Liver (tissue), 9 donors: Measurements from ENCODE around the gene TLCD3A. TPM values are rescaled to one million over a fixed set of nuclear protein-coding genes. Genes with fewer than 3 reads are reported as not detected.
A peak's percentile ranks its signal among the peaks of the same experiment; 100 is the strongest.

Experiments
- DNase-seq: peaks from one replicate; pipeline ENCODE4 v3.0.0-alpha.2; 2017; ENCODE audit warnings: low spot score
- H3K27ac ChIP-seq, 2 donors: one replicate each; pipeline ENCODE4 v1.7.0; 2013; ENCODE audit warnings: inconsistent platforms in 2 of 2, low read length in 2 of 2, control low read depth in 1 of 2, low read depth in 1 of 2, mild to moderate bottlenecking in 1 of 2
- H3K27me3 ChIP-seq, 4 donors: one replicate each; pipeline versions ENCODE4 v1.6.1 to v1.7.0; 2013; ENCODE audit warnings: low read length in 3 of 4, inconsistent platforms in 1 of 4, mild to moderate bottlenecking in 1 of 4, moderate library complexity in 1 of 4; ENCODE audit not compliant: control insufficient read depth in 4 of 4, insufficient read depth in 4 of 4
- H3K36me3 ChIP-seq, 4 donors: one replicate each; pipeline versions ENCODE4 v1.6.1 to v1.7.0; 2013; ENCODE audit warnings: low read length in 3 of 4, mild to moderate bottlenecking in 3 of 4, low read depth in 1 of 4, moderate library complexity in 1 of 4; ENCODE audit not compliant: control insufficient read depth in 4 of 4, insufficient read depth in 3 of 4
- H3K4me1 ChIP-seq, 4 donors: one replicate each; pipeline versions ENCODE4 v1.6.1 to v1.7.0; 2013; ENCODE audit warnings: low read length in 3 of 4, mild to moderate bottlenecking in 3 of 4, moderate library complexity in 1 of 4; ENCODE audit not compliant: control insufficient read depth in 4 of 4, insufficient read depth in 4 of 4
- H3K4me3 ChIP-seq, 3 donors: one replicate each; pipeline versions ENCODE4 v1.6.1 to v1.7.0; 2013; ENCODE audit warnings: low read length in 3 of 3, control low read depth in 1 of 3, low read depth in 1 of 3, mild to moderate bottlenecking in 1 of 3
- H3K9ac ChIP-seq, 2 donors: one replicate each; pipeline ENCODE4 v1.7.0; 2013; ENCODE audit warnings: low read length in 2 of 2, mild to moderate bottlenecking in 2 of 2, moderate library complexity in 2 of 2, control low read depth in 1 of 2, low read depth in 1 of 2
- H3K9me3 ChIP-seq, 4 donors: one replicate each; pipeline versions ENCODE4 v1.6.1 to v1.7.0; 2013; ENCODE audit warnings: low read length in 3 of 4; ENCODE audit not compliant: control insufficient read depth in 4 of 4
- ATF3 ChIP-seq: IDR thresholded peaks from 2 replicates; pipeline ENCODE4 v1.6.1; 2016; ENCODE audit warnings: antibody characterized with exemption
- CTCF ChIP-seq: fragments of 150-350 bp; IDR thresholded peaks from 2 replicates; pipeline ENCODE4 v1.5.1; 2017; ENCODE audit warnings: improper control_type of control experiment, low read depth, low read length; ENCODE audit not compliant: missing input control
- EGR1 ChIP-seq, 2 donors: IDR thresholded peaks; 2 replicates each; pipeline ENCODE4 v1.6.1; 2016 to 2018; ENCODE audit warnings: antibody characterized with exemption in 2 of 2, low read depth in 2 of 2
- FOXA1 ChIP-seq: IDR thresholded peaks from 2 replicates; pipeline ENCODE4 v1.6.1; 2016; ENCODE audit warnings: antibody characterized with exemption
- FOXA2 ChIP-seq: IDR thresholded peaks from 2 replicates; pipeline ENCODE4 v1.6.1; 2016; ENCODE audit warnings: antibody characterized with exemption
- GABPA ChIP-seq, 2 donors: IDR thresholded peaks in 1 of 2; conservative IDR thresholded peaks in 1 of 2; 2 replicates each; pipeline ENCODE4 v1.6.1; 2016; ENCODE audit warnings: antibody characterized with exemption in 2 of 2, mild to moderate bottlenecking in 1 of 2, moderate library complexity in 1 of 2
- HNF4A ChIP-seq, 2 donors: conservative IDR thresholded peaks; 2 replicates each; pipeline ENCODE4 v1.6.1; 2016; ENCODE audit warnings: antibody characterized with exemption in 2 of 2, mild to moderate bottlenecking in 2 of 2
- HNF4G ChIP-seq: IDR thresholded peaks from 2 replicates; pipeline ENCODE4 v1.6.1; 2016; ENCODE audit warnings: antibody characterized with exemption
- JUND ChIP-seq, 2 donors: IDR thresholded peaks; 2 replicates each; pipeline ENCODE4 v1.6.1; 2016; ENCODE audit warnings: antibody characterized with exemption in 2 of 2
- NR2F2 ChIP-seq: IDR thresholded peaks from 2 replicates; pipeline ENCODE4 v1.6.1; 2016; ENCODE audit warnings: antibody characterized with exemption
- RAD21 ChIP-seq, 2 donors: IDR thresholded peaks; 2 replicates each; pipeline ENCODE4 v1.6.1; 2016; ENCODE audit warnings: antibody characterized with exemption in 2 of 2, mild to moderate bottlenecking in 2 of 2
- RXRA ChIP-seq, 2 donors: IDR thresholded peaks; 2 replicates each; pipeline ENCODE4 v1.6.1; 2017 to 2018; ENCODE audit warnings: antibody characterized with exemption in 2 of 2, mild to moderate bottlenecking in 1 of 2
- SP1 ChIP-seq: IDR thresholded peaks from 2 replicates; pipeline ENCODE4 v1.6.1; 2018; ENCODE audit warnings: antibody characterized with exemption, mild to moderate bottlenecking
- TAF1 ChIP-seq: conservative IDR thresholded peaks from 2 replicates; pipeline ENCODE4 v1.6.1; 2016; ENCODE audit warnings: antibody characterized with exemption, mild to moderate bottlenecking
- YY1 ChIP-seq: IDR thresholded peaks from 2 replicates; pipeline ENCODE4 v1.6.1; 2016; ENCODE audit warnings: antibody characterized with exemption, mild to moderate bottlenecking
- WGBS: extraction: QIAGEN DNeasy Blood & Tissue Kit; methylation state at CpG from one replicate; pipeline ENCODE4 v1.1.7; 2013; 5-methylcytosine and 5-hydroxymethylcytosine counted together
- polyA plus RNA-seq, 2 donors: library from polyadenylated mRNA; stranded (reverse) in 1 of 2; unstranded in 1 of 2; fragments of 200-250 nt in 1 of 2; fragments of >200 nt in 1 of 2; fragmentation: Nextera tagmentation in 1 of 2; extraction: Ambion mirVana in 1 of 2; gene quantifications; one replicate each; pipeline versions ENCODE4 v1.2.1 to v1.2.3, GENCODE V29; 2013 to 2015
- total RNA-seq, 2 donors: library from RNA; depleted of rRNA; stranded (reverse); fragments of >200 nt; gene quantifications; one replicate each; pipeline ENCODE4 v1.2.3, GENCODE V29; 2014
- TF ChIP-seq, protein P1 (sequence below): IDR thresholded peaks from 2 replicates; pipeline ENCODE4 v1.6.1; 2016; ENCODE audit warnings: antibody characterized with exemption
- TF ChIP-seq, protein P2 (sequence below): IDR thresholded peaks from 2 replicates; pipeline ENCODE4 v1.6.1; 2016; ENCODE audit warnings: antibody characterized with exemption, mild to moderate bottlenecking
- TF ChIP-seq, protein P3 (sequence below): IDR thresholded peaks from 2 replicates; pipeline ENCODE4 v1.6.1; 2016; ENCODE audit warnings: antibody characterized with exemption
- donor health status: healthy.
- donor health status: healthy.
- donor health status: healthy.
- donor health status: healthy.
- donor health status: healthy.

TLCD3A gene
- total and polyA plus RNA-seq, 4 donors: 0.57 to 2.3 (median 1.5) TPM

GRCh38 chr17:751269-752001, 19.0 kb downstream of the TLCD3A start:
- no peaks in the 10 kb centered on the region for H3K9me3 ChIP-seq
- WGBS: 5% methylated on average over 49 of the region's 49 CpGs
- TF ChIP-seq, protein P1, sequence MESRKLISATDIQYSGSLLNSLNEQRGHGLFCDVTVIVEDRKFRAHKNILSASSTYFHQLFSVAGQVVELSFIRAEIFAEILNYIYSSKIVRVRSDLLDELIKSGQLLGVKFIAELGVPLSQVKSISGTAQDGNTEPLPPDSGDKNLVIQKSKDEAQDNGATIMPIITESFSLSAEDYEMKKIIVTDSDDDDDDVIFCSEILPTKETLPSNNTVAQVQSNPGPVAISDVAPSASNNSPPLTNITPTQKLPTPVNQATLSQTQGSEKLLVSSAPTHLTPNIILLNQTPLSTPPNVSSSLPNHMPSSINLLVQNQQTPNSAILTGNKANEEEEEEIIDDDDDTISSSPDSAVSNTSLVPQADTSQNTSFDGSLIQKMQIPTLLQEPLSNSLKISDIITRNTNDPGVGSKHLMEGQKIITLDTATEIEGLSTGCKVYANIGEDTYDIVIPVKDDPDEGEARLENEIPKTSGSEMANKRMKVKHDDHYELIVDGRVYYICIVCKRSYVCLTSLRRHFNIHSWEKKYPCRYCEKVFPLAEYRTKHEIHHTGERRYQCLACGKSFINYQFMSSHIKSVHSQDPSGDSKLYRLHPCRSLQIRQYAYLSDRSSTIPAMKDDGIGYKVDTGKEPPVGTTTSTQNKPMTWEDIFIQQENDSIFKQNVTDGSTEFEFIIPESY: no peak
- peak overlapping the region in 1 of 2 donors; percentile 34 for H3K9ac ChIP-seq
- H3K4me3 ChIP-seq: peak overlapping the region; percentile 71 to 80 (median 75)
- peak overlapping the region in 1 of 2 donors; percentile 80 for H3K27ac ChIP-seq
- peaks cover 0 to 19% (median 5%) of the 10 kb centered on the region in 4 donors for H3K36me3 ChIP-seq
- DNase-seq: peak; percentile 43
- no peaks in the 10 kb centered on the region for H3K27me3 ChIP-seq
- H3K4me1 ChIP-seq: peaks cover 6 to 17% (median 11%) of the 10 kb centered on the region in 4 donors

DNA sequence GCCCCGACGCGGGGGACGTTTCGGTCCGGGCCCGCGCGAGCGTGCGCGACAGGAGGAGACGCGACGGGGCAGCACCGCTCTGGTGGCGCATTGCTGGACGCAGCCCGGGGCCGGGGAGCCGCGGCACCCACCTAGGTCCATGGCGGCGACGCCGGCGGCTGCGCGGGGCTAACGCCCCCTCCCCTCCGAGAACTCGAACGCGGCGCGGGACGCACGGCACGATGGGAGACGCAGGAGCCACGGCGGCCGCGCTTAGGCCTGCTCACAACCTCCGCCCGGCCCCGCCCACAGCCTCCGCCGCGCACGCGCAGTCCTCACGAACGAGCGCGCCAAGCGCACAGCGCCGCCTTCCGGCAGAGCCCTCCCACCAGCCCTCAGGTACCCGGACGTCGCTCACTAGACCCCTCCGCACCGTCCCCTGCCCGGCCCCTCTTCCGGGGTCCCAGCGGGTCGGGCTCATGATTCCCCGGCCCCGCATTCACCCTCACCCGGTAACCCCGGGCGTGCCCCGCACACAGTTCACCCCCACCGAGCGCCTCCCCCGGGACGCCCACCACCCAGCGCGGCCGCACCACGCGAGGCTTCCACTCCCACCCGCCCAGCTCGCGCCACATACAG, 19.7 kb downstream of the TLCD3A start, which contains the start of gene GEMIN4:
GEMIN4 (minus strand) TSS at position 263 of the 618 bp plus-strand sequence; CDS start at position 141, 122 bp downstream.
- no peaks in the 10 kb centered on the region for H3K27me3 ChIP-seq
- H3K27ac ChIP-seq: peak within 1 kb of the TSS; percentile 45 to 80
- under 1% methylated on average over 87 of the region's 87 CpGs for WGBS
- no peaks in the 10 kb centered on the region for H3K9me3 ChIP-seq
- H3K36me3 ChIP-seq: peaks cover 0 to 19% (median 3%) of the 10 kb centered on the region in 4 donors
- H3K9ac ChIP-seq: peak within 1 kb of the TSS; percentile 34 to 61
- H3K4me3 ChIP-seq: peak within 1 kb of the TSS; percentile 71 to 80 (median 75)
- DNase-seq: peak; percentile 99
- H3K4me1 ChIP-seq: peaks cover 6 to 17% (median 11%) of the 10 kb centered on the region in 4 donors
- TF ChIP-seq CTCF (peak; percentile 87), FOXA1 (no peak), NR2F2 (no peak), YY1 (no peak), SP1 (no peak), FOXA2 (no peak), TAF1 (no peak), HNF4A (conservative IDR thresholded peaks at IDR 0.05) (no peak), RAD21 (IDR thresholded peaks at IDR 0.05) (peak; percentile 45 to 55), HNF4G (no peak), EGR1 (IDR thresholded peaks at IDR 0.05; ENCODE audit: low read depth in 2 of 2) (no peak), ATF3 (no peak), JUND (IDR thresholded peaks at IDR 0.05) (no peak), RXRA (IDR thresholded peaks at IDR 0.05) (no peak), GABPA (IDR thresholded peaks at IDR 0.05 in 1 of 2, conservative IDR thresholded peaks at IDR 0.05 in 1 of 2) (no peak)
- TF ChIP-seq, protein P2, sequence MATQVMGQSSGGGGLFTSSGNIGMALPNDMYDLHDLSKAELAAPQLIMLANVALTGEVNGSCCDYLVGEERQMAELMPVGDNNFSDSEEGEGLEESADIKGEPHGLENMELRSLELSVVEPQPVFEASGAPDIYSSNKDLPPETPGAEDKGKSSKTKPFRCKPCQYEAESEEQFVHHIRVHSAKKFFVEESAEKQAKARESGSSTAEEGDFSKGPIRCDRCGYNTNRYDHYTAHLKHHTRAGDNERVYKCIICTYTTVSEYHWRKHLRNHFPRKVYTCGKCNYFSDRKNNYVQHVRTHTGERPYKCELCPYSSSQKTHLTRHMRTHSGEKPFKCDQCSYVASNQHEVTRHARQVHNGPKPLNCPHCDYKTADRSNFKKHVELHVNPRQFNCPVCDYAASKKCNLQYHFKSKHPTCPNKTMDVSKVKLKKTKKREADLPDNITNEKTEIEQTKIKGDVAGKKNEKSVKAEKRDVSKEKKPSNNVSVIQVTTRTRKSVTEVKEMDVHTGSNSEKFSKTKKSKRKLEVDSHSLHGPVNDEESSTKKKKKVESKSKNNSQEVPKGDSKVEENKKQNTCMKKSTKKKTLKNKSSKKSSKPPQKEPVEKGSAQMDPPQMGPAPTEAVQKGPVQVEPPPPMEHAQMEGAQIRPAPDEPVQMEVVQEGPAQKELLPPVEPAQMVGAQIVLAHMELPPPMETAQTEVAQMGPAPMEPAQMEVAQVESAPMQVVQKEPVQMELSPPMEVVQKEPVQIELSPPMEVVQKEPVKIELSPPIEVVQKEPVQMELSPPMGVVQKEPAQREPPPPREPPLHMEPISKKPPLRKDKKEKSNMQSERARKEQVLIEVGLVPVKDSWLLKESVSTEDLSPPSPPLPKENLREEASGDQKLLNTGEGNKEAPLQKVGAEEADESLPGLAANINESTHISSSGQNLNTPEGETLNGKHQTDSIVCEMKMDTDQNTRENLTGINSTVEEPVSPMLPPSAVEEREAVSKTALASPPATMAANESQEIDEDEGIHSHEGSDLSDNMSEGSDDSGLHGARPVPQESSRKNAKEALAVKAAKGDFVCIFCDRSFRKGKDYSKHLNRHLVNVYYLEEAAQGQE: no peak
- TF ChIP-seq, protein P3, sequence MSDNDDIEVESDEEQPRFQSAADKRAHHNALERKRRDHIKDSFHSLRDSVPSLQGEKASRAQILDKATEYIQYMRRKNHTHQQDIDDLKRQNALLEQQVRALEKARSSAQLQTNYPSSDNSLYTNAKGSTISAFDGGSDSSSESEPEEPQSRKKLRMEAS: no peak
- TF ChIP-seq, protein P1: no peak
